ENCODE results near the gene CAPN5.

DNA sequence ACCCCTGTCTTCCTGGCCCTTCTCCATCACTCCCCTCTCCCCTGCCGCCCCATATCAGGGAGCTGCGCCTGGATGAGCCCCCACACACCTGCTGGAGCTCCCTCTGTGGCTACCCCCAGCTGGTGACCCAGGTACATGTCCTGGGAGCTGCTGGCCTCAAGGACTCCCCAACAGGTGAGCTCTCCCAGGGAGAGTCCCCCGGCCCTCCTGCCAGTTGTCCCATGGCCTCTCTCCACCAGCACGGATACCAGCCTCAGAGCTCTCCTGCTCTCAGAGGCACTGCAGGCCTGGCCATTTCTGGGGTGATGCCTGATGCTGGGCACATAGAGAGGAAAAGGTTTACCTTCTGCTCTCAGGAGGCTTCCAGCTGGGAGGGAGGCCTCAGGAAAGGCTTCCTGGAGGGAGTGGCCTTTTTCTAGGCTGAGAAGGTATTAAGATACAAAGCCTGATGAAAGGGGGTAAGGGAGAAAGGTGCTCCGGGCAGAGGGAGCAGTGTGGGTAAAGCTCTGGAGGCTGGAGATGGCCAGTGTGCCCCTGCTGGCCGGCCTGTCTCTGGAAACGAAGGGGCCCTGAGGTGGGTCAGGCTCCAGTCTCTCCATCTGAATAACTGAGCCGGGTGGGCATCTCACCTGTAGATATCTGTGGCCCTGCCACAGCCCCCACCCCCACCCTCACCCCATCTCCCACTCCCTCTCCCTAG is 55.3 kb downstream of the CAPN5 start:
- TF ChIP-seq EP300 (IDR thresholded peaks at IDR 0.05) (no peak), POLR2A (IDR thresholded peaks at IDR 0.05) (no peak)
- TF ChIP-seq, protein P1, sequence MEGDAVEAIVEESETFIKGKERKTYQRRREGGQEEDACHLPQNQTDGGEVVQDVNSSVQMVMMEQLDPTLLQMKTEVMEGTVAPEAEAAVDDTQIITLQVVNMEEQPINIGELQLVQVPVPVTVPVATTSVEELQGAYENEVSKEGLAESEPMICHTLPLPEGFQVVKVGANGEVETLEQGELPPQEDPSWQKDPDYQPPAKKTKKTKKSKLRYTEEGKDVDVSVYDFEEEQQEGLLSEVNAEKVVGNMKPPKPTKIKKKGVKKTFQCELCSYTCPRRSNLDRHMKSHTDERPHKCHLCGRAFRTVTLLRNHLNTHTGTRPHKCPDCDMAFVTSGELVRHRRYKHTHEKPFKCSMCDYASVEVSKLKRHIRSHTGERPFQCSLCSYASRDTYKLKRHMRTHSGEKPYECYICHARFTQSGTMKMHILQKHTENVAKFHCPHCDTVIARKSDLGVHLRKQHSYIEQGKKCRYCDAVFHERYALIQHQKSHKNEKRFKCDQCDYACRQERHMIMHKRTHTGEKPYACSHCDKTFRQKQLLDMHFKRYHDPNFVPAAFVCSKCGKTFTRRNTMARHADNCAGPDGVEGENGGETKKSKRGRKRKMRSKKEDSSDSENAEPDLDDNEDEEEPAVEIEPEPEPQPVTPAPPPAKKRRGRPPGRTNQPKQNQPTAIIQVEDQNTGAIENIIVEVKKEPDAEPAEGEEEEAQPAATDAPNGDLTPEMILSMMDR (IDR thresholded peaks at IDR 0.05) = no peak

Data from tibial nerve (tissue), 4 donors.